Esophagus squamous epithelium (tissue), 4 donors: ENCODE measurements around the gene NOP53.

Experiments used
- POLR2A ChIP-seq, 4 donors: fragments of 450-650 bp; IDR thresholded peaks; one replicate each; pipeline ENCODE4 v1.6.1; 2017; ENCODE audit warnings: antibody characterized with exemption in 4 of 4, mild to moderate bottlenecking in 4 of 4, moderate library complexity in 3 of 4
- TF ChIP-seq, protein P1 (sequence below), 6 experiments: fragments of 450-650 bp in 4 of 6; fragments of 200-600 bp in 2 of 6; sonication (generic) in 2 of 6; IDR thresholded peaks; one replicate each; pipeline ENCODE4 v1.5.1; 2016 to 2019; ENCODE audit warnings: antibody characterized with exemption in 6 of 6, mild to moderate bottlenecking in 4 of 6, moderate library complexity in 4 of 6

GRCh38 chr19:47735131-47735530 lies 10.2 kb upstream of the NOP53 start:
- TF ChIP-seq POLR2A (IDR thresholded peaks at IDR 0.05), result no peak
- TF ChIP-seq, protein P1, sequence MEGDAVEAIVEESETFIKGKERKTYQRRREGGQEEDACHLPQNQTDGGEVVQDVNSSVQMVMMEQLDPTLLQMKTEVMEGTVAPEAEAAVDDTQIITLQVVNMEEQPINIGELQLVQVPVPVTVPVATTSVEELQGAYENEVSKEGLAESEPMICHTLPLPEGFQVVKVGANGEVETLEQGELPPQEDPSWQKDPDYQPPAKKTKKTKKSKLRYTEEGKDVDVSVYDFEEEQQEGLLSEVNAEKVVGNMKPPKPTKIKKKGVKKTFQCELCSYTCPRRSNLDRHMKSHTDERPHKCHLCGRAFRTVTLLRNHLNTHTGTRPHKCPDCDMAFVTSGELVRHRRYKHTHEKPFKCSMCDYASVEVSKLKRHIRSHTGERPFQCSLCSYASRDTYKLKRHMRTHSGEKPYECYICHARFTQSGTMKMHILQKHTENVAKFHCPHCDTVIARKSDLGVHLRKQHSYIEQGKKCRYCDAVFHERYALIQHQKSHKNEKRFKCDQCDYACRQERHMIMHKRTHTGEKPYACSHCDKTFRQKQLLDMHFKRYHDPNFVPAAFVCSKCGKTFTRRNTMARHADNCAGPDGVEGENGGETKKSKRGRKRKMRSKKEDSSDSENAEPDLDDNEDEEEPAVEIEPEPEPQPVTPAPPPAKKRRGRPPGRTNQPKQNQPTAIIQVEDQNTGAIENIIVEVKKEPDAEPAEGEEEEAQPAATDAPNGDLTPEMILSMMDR (IDR thresholded peaks at IDR 0.05), result no peak
